ENCODE results near the gene USP3.
"Not testable (repeated sequence)": the region's sequence is repeated elsewhere in the genome, so short reads cannot be mapped to it uniquely, and the experiment has no call there.

USP3 gene

GRCh38 chr15:63523306-63523990, 19.1 kb downstream of the USP3 start:
- no peaks in the 10 kb centered on the region for H3K9me3 Mint-ChIP-seq
- H3K27me3 Mint-ChIP-seq (ENCODE audit: low read depth) = no peaks in the 10 kb centered on the region
- no peak overlapping the region for H3K27ac Mint-ChIP-seq
- peaks cover 6% of the 10 kb centered on the region for H3K36me3 Mint-ChIP-seq (ENCODE audit: low read depth)
- H3K4me1 Mint-ChIP-seq (ENCODE audit: low read depth) = peaks cover 31% of the 10 kb centered on the region
- no peak overlapping the region for H3K4me3 Mint-ChIP-seq

GRCh38 chr15:63524316-63525015, 20.1 kb downstream of the USP3 start:
- Mint-ChIP-seq H3K9me3 (no peaks in the 10 kb centered on the region), H3K27ac (no peak overlapping the region), H3K36me3 (ENCODE audit: low read depth) (peaks cover 6% of the 10 kb centered on the region), H3K4me1 (ENCODE audit: low read depth) (peaks cover 30% of the 10 kb centered on the region), H3K27me3 (ENCODE audit: low read depth) (no peaks in the 10 kb centered on the region), H3K4me3 (no peak overlapping the region)

GRCh38 chr15:63526401-63526800, 22.0 kb downstream of the USP3 start:
- H3K27me3 Mint-ChIP-seq (ENCODE audit: low read depth) = no peaks in the 10 kb centered on the region

GRCh38 chr15:63528138-63528659, 23.8 kb downstream of the USP3 start:
- Mint-ChIP-seq H3K27me3 (ENCODE audit: low read depth) (no peaks in the 10 kb centered on the region), H3K27ac (no peak overlapping the region), H3K4me3 (no peak overlapping the region), H3K4me1 (ENCODE audit: low read depth) (peaks cover 40% of the 10 kb centered on the region), H3K9me3 (no peaks in the 10 kb centered on the region), H3K36me3 (ENCODE audit: low read depth) (peaks cover 12% of the 10 kb centered on the region)

More at GRCh38 chr15:63526401-63526800, 22.0 kb downstream of the USP3 start:
- no peak overlapping the region for H3K27ac Mint-ChIP-seq
- H3K36me3 Mint-ChIP-seq (ENCODE audit: low read depth) = peaks cover 12% of the 10 kb centered on the region
- no peaks in the 10 kb centered on the region for H3K9me3 Mint-ChIP-seq
- H3K4me3 Mint-ChIP-seq = no peak overlapping the region
- H3K4me1 Mint-ChIP-seq (ENCODE audit: low read depth) = peaks cover 38% of the 10 kb centered on the region

GRCh38 chr15:63530235-63530634, 25.8 kb downstream of the USP3 start:
- Mint-ChIP-seq H3K36me3 (ENCODE audit: low read depth) (peaks cover 10% of the 10 kb centered on the region), H3K4me1 (ENCODE audit: low read depth) (peaks cover 34% of the 10 kb centered on the region), H3K9me3 (no peaks in the 10 kb centered on the region), H3K27ac (no peak overlapping the region), H3K4me3 (no peak overlapping the region), H3K27me3 (ENCODE audit: low read depth) (no peaks in the 10 kb centered on the region)

GRCh38 chr15:63530752-63531299, 26.4 kb downstream of the USP3 start:
- Mint-ChIP-seq H3K4me1 (ENCODE audit: low read depth) (peaks cover 33% of the 10 kb centered on the region), H3K9me3 (no peaks in the 10 kb centered on the region), H3K36me3 (ENCODE audit: low read depth) (peaks cover 7% of the 10 kb centered on the region), H3K4me3 (no peak overlapping the region), H3K27me3 (ENCODE audit: low read depth) (no peaks in the 10 kb centered on the region), H3K27ac (no peak overlapping the region)

GRCh38 chr15:63531586-63531985, 27.2 kb downstream of the USP3 start:
- Mint-ChIP-seq H3K36me3 (ENCODE audit: low read depth) (peaks cover 6% of the 10 kb centered on the region), H3K4me3 (no peak overlapping the region), H3K27me3 (ENCODE audit: low read depth) (no peaks in the 10 kb centered on the region), H3K27ac (no peak overlapping the region), H3K4me1 (ENCODE audit: low read depth) (peaks cover 32% of the 10 kb centered on the region), H3K9me3 (no peaks in the 10 kb centered on the region)

GRCh38 chr15:63532307-63532744, 27.9 kb downstream of the USP3 start:
- Mint-ChIP-seq H3K27ac (no peak overlapping the region), H3K4me1 (ENCODE audit: low read depth) (peaks cover 30% of the 10 kb centered on the region), H3K36me3 (ENCODE audit: low read depth) (peaks cover 5% of the 10 kb centered on the region), H3K4me3 (no peak overlapping the region), H3K27me3 (ENCODE audit: low read depth) (no peaks in the 10 kb centered on the region), H3K9me3 (no peaks in the 10 kb centered on the region)

GRCh38 chr15:63534888-63535287, 30.5 kb downstream of the USP3 start:
- H3K27me3 Mint-ChIP-seq (ENCODE audit: low read depth); H3K27ac Mint-ChIP-seq; H3K4me3 Mint-ChIP-seq; H3K9me3 Mint-ChIP-seq: not testable (repeated sequence)
- Mint-ChIP-seq H3K4me1 (ENCODE audit: low read depth) (peaks cover 22% of the 10 kb centered on the region), H3K36me3 (ENCODE audit: low read depth) (peaks cover 14% of the 10 kb centered on the region)

GRCh38 chr15:63535689-63536088, 31.3 kb downstream of the USP3 start:
- no peaks in the 10 kb centered on the region for H3K9me3 Mint-ChIP-seq
- H3K36me3 Mint-ChIP-seq (ENCODE audit: low read depth) = peaks cover 20% of the 10 kb centered on the region
- no peak overlapping the region for H3K27ac Mint-ChIP-seq
- H3K4me1 Mint-ChIP-seq (ENCODE audit: low read depth) = peaks cover 21% of the 10 kb centered on the region
- no peak overlapping the region for H3K4me3 Mint-ChIP-seq
- H3K27me3 Mint-ChIP-seq (ENCODE audit: low read depth) = no peaks in the 10 kb centered on the region

- Mint-ChIP-seq H3K4me3 (no peak overlapping the region), H3K36me3 (ENCODE audit: low read depth) (peaks cover 19% of the 10 kb centered on the region), H3K27ac (no peak overlapping the region), H3K9me3 (no peaks in the 10 kb centered on the region), H3K27me3 (ENCODE audit: low read depth) (no peaks in the 10 kb centered on the region), H3K4me1 (ENCODE audit: low read depth) (peaks cover 15% of the 10 kb centered on the region)
Measured at GRCh38 chr15:63538876-63539275, 34.5 kb downstream of the USP3 start.

GRCh38 chr15:63539521-63539920, 35.1 kb downstream of the USP3 start:
- Mint-ChIP-seq H3K4me3 (no peak overlapping the region), H3K27me3 (ENCODE audit: low read depth) (no peaks in the 10 kb centered on the region), H3K36me3 (ENCODE audit: low read depth) (peaks cover 20% of the 10 kb centered on the region), H3K4me1 (ENCODE audit: low read depth) (peaks cover 20% of the 10 kb centered on the region), H3K9me3 (no peaks in the 10 kb centered on the region), H3K27ac (no peak overlapping the region)

- no peak overlapping the region for H3K4me3 Mint-ChIP-seq
- H3K9me3 Mint-ChIP-seq = no peaks in the 10 kb centered on the region
- no peaks in the 10 kb centered on the region for H3K27me3 Mint-ChIP-seq (ENCODE audit: low read depth)
- H3K36me3 Mint-ChIP-seq (ENCODE audit: low read depth) = peaks cover 21% of the 10 kb centered on the region
- H3K4me1 Mint-ChIP-seq (ENCODE audit: low read depth) = peaks cover 22% of the 10 kb centered on the region
- H3K27ac Mint-ChIP-seq = no peak overlapping the region
Measured at GRCh38 chr15:63539998-63540397, 35.6 kb downstream of the USP3 start.

GRCh38 chr15:63540449-63540848, 36.1 kb downstream of the USP3 start:
- H3K9me3 Mint-ChIP-seq = no peaks in the 10 kb centered on the region
- peaks cover 22% of the 10 kb centered on the region for H3K4me1 Mint-ChIP-seq (ENCODE audit: low read depth)
- peaks cover 21% of the 10 kb centered on the region for H3K36me3 Mint-ChIP-seq (ENCODE audit: low read depth)
- H3K27me3 Mint-ChIP-seq (ENCODE audit: low read depth) = no peaks in the 10 kb centered on the region
- no peak overlapping the region for H3K4me3 Mint-ChIP-seq
- H3K27ac Mint-ChIP-seq = no peak overlapping the region

Data from T-helper 1 cell treated with Interleukin-12 subunit alpha and Interleukin-12 subunit beta and Interleukin-4 antibody, amounts not matched to agents 30 μg/mL and 1 μg/mL, for 36 hours (primary cell).